GM04504 (cell line): ENCODE results near the gene KRT36.

ENCODE experiments used
- DNase-seq: peaks from one replicate; pipeline ENCODE4 v3.0.0-alpha.2; 2012; ENCODE audit warnings: low read depth

The KRT36 gene

GRCh38 chr17:41439375-41439774 lies 50.3 kb downstream of the KRT36 start:
- no peak for DNase-seq

- DNase-seq = no peak
Measured at GRCh38 chr17:41437769-41438168, 51.9 kb downstream of the KRT36 start.

- DNase-seq = no peak
Measured at GRCh38 chr17:41437254-41437653, 52.5 kb downstream of the KRT36 start.
